Endothelial cell of umbilical vein (primary cell): ENCODE results near the gene RHOC.
A peak's percentile ranks its signal among the peaks of the same experiment; 100 is the strongest.

Experiments used
- GATA2 ChIP-seq: IDR thresholded peaks from 2 replicates; pipeline ENCODE4 v1.7.0; 2011; ENCODE audit warnings: low read depth, mild to moderate bottlenecking, moderate library complexity, mixed read lengths, low read length; ENCODE audit not compliant: insufficient read length, insufficient read depth
- JUN ChIP-seq: IDR thresholded peaks from 2 replicates; pipeline ENCODE4 v1.6.1; 2011; ENCODE audit warnings: borderline replicate concordance, low read depth; ENCODE audit not compliant: insufficient read length, insufficient read depth

GRCh38 chr1:112735752-112736151 is 28.8 kb upstream of the RHOC start:
- no peak for TF ChIP-seq GATA2
- TF ChIP-seq JUN, result peak; percentile 5
